Left ventricle myocardium inferior (tissue), 1 donor: Measurements from ENCODE around the gene CS. TPM values are rescaled to one million over a fixed set of nuclear protein-coding genes. Genes with fewer than 3 reads are reported as not detected.
"Not testable (repeated sequence)": the region's sequence is repeated elsewhere in the genome, so short reads cannot be mapped to it uniquely, and the experiment has no call there.

Experiments
- DNase-seq: peaks from one replicate; pipeline ENCODE4 v3.0.0-alpha.2; 2020
- H3K27ac ChIP-seq: fragments of 200-600 bp; replicated peaks from 2 replicates; pipeline ENCODE4 v1.8.0; 2021
- H3K27me3 ChIP-seq: fragments of 200-600 bp; 2 replicates; pipeline ENCODE4 v1.8.0; 2021; ENCODE audit warnings: low read depth
- H3K36me3 ChIP-seq: fragments of 200-600 bp; 2 replicates; pipeline ENCODE4 v1.8.0; 2021
- H3K4me1 ChIP-seq: fragments of 200-600 bp; 2 replicates; pipeline ENCODE4 v1.8.0; 2021
- H3K4me3 ChIP-seq: fragments of 200-600 bp; 2 replicates; pipeline ENCODE4 v1.8.0; 2021; ENCODE audit warnings: mild to moderate bottlenecking, moderate library complexity
- H3K9me3 ChIP-seq: fragments of 200-600 bp; replicated peaks from 2 replicates; pipeline ENCODE4 v1.8.0; 2021
- intact Hi-C: fragments of 100-400 bp; cut with micrococcal nuclease; formaldehyde crosslinking; loops from one replicate; pipeline ENCODE4 v1.11.0; 2022
- total RNA-seq: library from RNA; stranded (reverse); fragmentation: NEBNext Ultra II Directional; extraction: Animal tissue kit (Norgen Biotek cat#: 25700); gene quantifications from one replicate; pipeline ENCODE4 v1.2.1, GENCODE V29; 2021
- TF ChIP-seq, protein P1 (sequence below): fragments of 200-600 bp; IDR thresholded peaks from 2 replicates; pipeline ENCODE4 v1.8.0; 2021; ENCODE audit warnings: antibody characterized with exemption, mild to moderate bottlenecking, borderline replicate concordance
- donor health status: DM: no; HTN: yes; CAD: no; lungs with severe emphysema.

CS gene
- total RNA-seq, 1 donor from 2014 or later, result 780 TPM

DNA sequence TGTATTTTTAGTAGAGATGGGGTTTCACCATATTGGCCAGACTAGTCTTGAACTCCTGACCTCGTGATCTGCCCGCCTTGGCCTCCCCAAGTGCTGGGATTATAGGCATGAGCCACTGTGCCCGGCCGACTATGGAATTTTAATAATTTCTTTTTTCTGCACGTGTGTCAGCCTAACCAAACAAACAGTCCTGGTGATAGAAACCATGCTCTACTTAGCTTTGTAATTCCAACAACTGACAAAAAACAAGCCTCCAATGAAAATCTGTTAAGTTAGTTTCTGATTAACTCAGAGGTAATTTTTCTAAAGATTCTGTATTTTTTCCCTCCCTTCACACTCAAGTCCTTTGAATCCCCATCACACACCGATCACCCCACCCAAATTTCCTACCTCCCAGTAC lies 18.1 kb downstream of the CS start:
- peaks cover 94% of the 10 kb centered on the region for H3K36me3 ChIP-seq
- no peaks in the 10 kb centered on the region for H3K27me3 ChIP-seq
- DNase-seq, result no peak
- no peak overlapping the region for H3K27ac ChIP-seq
- no peaks in the 10 kb centered on the region for H3K9me3 ChIP-seq
- H3K4me1 ChIP-seq, result peaks cover 15% of the 10 kb centered on the region
- intact Hi-C loops, result no loop called here
- TF ChIP-seq, protein P1, sequence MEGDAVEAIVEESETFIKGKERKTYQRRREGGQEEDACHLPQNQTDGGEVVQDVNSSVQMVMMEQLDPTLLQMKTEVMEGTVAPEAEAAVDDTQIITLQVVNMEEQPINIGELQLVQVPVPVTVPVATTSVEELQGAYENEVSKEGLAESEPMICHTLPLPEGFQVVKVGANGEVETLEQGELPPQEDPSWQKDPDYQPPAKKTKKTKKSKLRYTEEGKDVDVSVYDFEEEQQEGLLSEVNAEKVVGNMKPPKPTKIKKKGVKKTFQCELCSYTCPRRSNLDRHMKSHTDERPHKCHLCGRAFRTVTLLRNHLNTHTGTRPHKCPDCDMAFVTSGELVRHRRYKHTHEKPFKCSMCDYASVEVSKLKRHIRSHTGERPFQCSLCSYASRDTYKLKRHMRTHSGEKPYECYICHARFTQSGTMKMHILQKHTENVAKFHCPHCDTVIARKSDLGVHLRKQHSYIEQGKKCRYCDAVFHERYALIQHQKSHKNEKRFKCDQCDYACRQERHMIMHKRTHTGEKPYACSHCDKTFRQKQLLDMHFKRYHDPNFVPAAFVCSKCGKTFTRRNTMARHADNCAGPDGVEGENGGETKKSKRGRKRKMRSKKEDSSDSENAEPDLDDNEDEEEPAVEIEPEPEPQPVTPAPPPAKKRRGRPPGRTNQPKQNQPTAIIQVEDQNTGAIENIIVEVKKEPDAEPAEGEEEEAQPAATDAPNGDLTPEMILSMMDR, result no peak
- H3K4me3 ChIP-seq, result no peak overlapping the region

- TF ChIP-seq, protein P1, result no peak
- intact Hi-C loops, result no loop called here
- Histone ChIP-seq H3K36me3 (peaks cover 97% of the 10 kb centered on the region), H3K27ac (no peak overlapping the region), H3K9me3 (no peaks in the 10 kb centered on the region), H3K4me1 (peaks cover 3% of the 10 kb centered on the region), H3K27me3 (no peaks in the 10 kb centered on the region), H3K4me3 (no peak overlapping the region)
- DNase-seq, result no peak
Observed at GRCh38 chr12:56280849-56281248, 19.3 kb downstream of the CS start.

DNA sequence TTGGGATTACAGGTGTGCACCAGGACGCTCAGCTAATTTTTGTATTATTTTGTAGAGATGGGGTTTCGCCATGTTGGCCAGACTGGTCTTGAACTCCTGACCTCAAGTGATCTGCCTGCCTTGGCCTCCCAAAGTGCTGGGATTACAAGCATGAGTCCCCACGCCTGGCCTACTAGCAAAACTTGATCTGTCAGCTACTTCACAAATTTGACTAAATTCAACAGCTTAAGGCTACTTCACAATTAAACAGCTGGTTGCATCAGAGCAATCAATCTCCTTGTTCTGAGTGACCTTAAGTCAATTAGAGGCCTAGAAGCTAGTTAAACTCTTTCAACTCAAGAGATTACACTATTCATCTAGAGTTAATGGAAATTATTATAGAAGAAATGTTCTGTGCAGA lies 21.2 kb downstream of the CS start:
- H3K4me3 ChIP-seq, result no peak overlapping the region
- peaks cover 99% of the 10 kb centered on the region for H3K36me3 ChIP-seq
- no peak for DNase-seq
- H3K9me3 ChIP-seq, result no peaks in the 10 kb centered on the region
- no peaks in the 10 kb centered on the region for H3K4me1 ChIP-seq
- intact Hi-C loops, result no loop called here
- H3K27ac ChIP-seq, result no peak overlapping the region
- no peaks in the 10 kb centered on the region for H3K27me3 ChIP-seq
- TF ChIP-seq, protein P1, result no peak

- DNase-seq, result no peak
- H3K4me3 ChIP-seq, result no peak overlapping the region
- H3K9me3 ChIP-seq, result no peaks in the 10 kb centered on the region
- H3K27ac ChIP-seq, result no peak overlapping the region
- H3K4me1 ChIP-seq, result peaks cover 35% of the 10 kb centered on the region
- H3K27me3 ChIP-seq, result no peaks in the 10 kb centered on the region
- peaks cover 95% of the 10 kb centered on the region for H3K36me3 ChIP-seq
- intact Hi-C loops, result no loop called here
- TF ChIP-seq, protein P1, result no peak
Observed at GRCh38 chr12:56274299-56274698, 25.8 kb downstream of the CS start.

- DNase-seq, H3K4me3 ChIP-seq, H3K9me3 ChIP-seq, intact Hi-C loops, H3K27me3 ChIP-seq: not testable (repeated sequence)
- peaks cover 46% of the 10 kb centered on the region for H3K4me1 ChIP-seq
- peak overlapping the region; percentile 97 for H3K27ac ChIP-seq
- peaks cover 83% of the 10 kb centered on the region for H3K36me3 ChIP-seq
Observed at GRCh38 chr12:56272468-56272867, 27.7 kb downstream of the CS start.

GRCh38 chr12:56271031-56271430 lies 29.1 kb downstream of the CS start:
- Histone ChIP-seq H3K27me3 (no peaks in the 10 kb centered on the region), H3K4me3 (peak overlapping the region; percentile 83), H3K36me3 (peaks cover 70% of the 10 kb centered on the region), H3K9me3 (no peaks in the 10 kb centered on the region), H3K4me1 (peaks cover 59% of the 10 kb centered on the region), H3K27ac (peak overlapping the region; percentile 97)
- intact Hi-C loops, result no loop called here
- TF ChIP-seq, protein P1, result peak; percentile 53
- DNase-seq, result no peak
